GM18517 (cell line): ENCODE data around the gene MAZ.

Source experiments
- ATAC-seq: cut with Tn5 transposase; IDR thresholded peaks from one replicate; pipeline ENCODE4 v1.9.1; 2021; ENCODE audit warnings: mild to moderate bottlenecking, moderate library complexity; ENCODE audit not compliant: unreplicated experiment

The MAZ gene

GRCh38 chr16:29809031-29809747 lies 2.9 kb downstream of the MAZ start:
- no peak for ATAC-seq

- no peak for ATAC-seq
Observed at GRCh38 chr16:29809850-29810698, 3.7 kb downstream of the MAZ start.

- ATAC-seq: no peak
Observed at GRCh38 chr16:29810699-29811169, 4.4 kb downstream of the MAZ start.

- no peak for ATAC-seq
Observed at GRCh38 chr16:29811170-29811895, 5.0 kb downstream of the MAZ start.

- no peak for ATAC-seq
Observed at GRCh38 chr16:29811896-29812665, 5.8 kb downstream of the MAZ start, which contains the start of gene PRRT2. PRRT2 (plus strand) TSS chr16:29812193; CDS start chr16:29813055, 862 bp downstream.

GRCh38 chr16:29812754-29813643 lies 6.7 kb downstream of the MAZ start:
- no peak for ATAC-seq

GRCh38 chr16:29813644-29814562 lies 7.6 kb downstream of the MAZ start:
- no peak for ATAC-seq

GRCh38 chr16:29814592-29814991 lies 8.3 kb downstream of the MAZ start:
- ATAC-seq: no peak

GRCh38 chr16:29815032-29815721 lies 8.8 kb downstream of the MAZ start:
- no peak for ATAC-seq

GRCh38 chr16:29815793-29816693 lies 9.7 kb downstream of the MAZ start, which contains the start of gene PAGR1:
PAGR1 (plus strand) TSS chr16:29816152; CDS start chr16:29816526, 374 bp downstream.
- ATAC-seq: peak; percentile 62

GRCh38 chr16:29816694-29817441 lies 10.5 kb downstream of the MAZ start:
- no peak for ATAC-seq

GRCh38 chr16:29818082-29818481 lies 11.8 kb downstream of the MAZ start:
- ATAC-seq: no peak

- no peak for ATAC-seq
Observed at GRCh38 chr16:29819506-29819905, 13.2 kb downstream of the MAZ start.

GRCh38 chr16:29820271-29820701 lies 14.0 kb downstream of the MAZ start, which contains the start of gene MVP:
MVP (plus strand) TSS chr16:29820462; CDS start chr16:29830550, 10,088 bp downstream.
- ATAC-seq: no peak

- no peak for ATAC-seq
Observed at GRCh38 chr16:29820730-29821642, 14.7 kb downstream of the MAZ start.
